Measurements from ENCODE around the gene ZC3H14. TPM values are rescaled to one million over a fixed set of nuclear protein-coding genes. Genes with fewer than 3 reads are reported as not detected.

The ZC3H14 gene
- polyA plus RNA-seq, 1 of the 3 experiments (the other 2 are of a cell fraction): 61.5 TPM

GRCh38 chr14:88614218-88614907 is 51.5 kb downstream of the ZC3H14 start (continued):
- TF ChIP-seq NFIC (IDR thresholded peaks at IDR 0.05; ENCODE audit: borderline replicate concordance): peak; percentile 65; the same call in 1 of the 2 replicates
- TF ChIP-seq TEAD4 (IDR thresholded peaks at IDR 0.05; ENCODE audit: borderline replicate concordance, insufficient read depth): peak; percentile 61; the same call in 1 of the 2 replicates
- no peak for TF ChIP-seq CHD2 (IDR thresholded peaks at IDR 0.05; ENCODE audit: low read length, partially characterized antibody)
- TF ChIP-seq NRF1 (IDR thresholded peaks at IDR 0.05; ENCODE audit: low read depth, low read length): no peak
- TF ChIP-seq EZH2phosphoT487 (IDR thresholded peaks at IDR 0.05; ENCODE audit: borderline replicate concordance, low read depth): no peak
- no peak for TF ChIP-seq SMC3 (IDR thresholded peaks at IDR 0.05; ENCODE audit: low read depth, low read length)
- TF ChIP-seq JUND (IDR thresholded peaks at IDR 0.05): peak; percentile 70
- TF ChIP-seq POLR2AphosphoS5 (IDR thresholded peaks at IDR 0.05; ENCODE audit: low read depth, low read length): no peak
- TF ChIP-seq USF2 (IDR thresholded peaks at IDR 0.05; ENCODE audit: borderline replicate concordance, low read depth, low read length): no peak
- TF ChIP-seq, protein P1, sequence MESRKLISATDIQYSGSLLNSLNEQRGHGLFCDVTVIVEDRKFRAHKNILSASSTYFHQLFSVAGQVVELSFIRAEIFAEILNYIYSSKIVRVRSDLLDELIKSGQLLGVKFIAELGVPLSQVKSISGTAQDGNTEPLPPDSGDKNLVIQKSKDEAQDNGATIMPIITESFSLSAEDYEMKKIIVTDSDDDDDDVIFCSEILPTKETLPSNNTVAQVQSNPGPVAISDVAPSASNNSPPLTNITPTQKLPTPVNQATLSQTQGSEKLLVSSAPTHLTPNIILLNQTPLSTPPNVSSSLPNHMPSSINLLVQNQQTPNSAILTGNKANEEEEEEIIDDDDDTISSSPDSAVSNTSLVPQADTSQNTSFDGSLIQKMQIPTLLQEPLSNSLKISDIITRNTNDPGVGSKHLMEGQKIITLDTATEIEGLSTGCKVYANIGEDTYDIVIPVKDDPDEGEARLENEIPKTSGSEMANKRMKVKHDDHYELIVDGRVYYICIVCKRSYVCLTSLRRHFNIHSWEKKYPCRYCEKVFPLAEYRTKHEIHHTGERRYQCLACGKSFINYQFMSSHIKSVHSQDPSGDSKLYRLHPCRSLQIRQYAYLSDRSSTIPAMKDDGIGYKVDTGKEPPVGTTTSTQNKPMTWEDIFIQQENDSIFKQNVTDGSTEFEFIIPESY (IDR thresholded peaks at IDR 0.05; ENCODE audit: borderline replicate concordance, low read depth): no peak
- no peak for TF ChIP-seq GABPA (IDR thresholded peaks at IDR 0.05; ENCODE audit: low read depth)
- TF ChIP-seq FOXJ3 (CRISPR knock-in tag; IDR thresholded peaks at IDR 0.05): no peak
- TF ChIP-seq EP300 (IDR thresholded peaks at IDR 0.05; ENCODE audit: borderline replicate concordance in 1 of 2, low read depth in 1 of 2, low read length in 1 of 2): no peak
- no peak for TF ChIP-seq FOXM1 (IDR thresholded peaks at IDR 0.05; ENCODE audit: low read depth)
- no peak for TF ChIP-seq CTCF (IDR thresholded peaks at IDR 0.05)
- TF ChIP-seq TAF1 (IDR thresholded peaks at IDR 0.05; ENCODE audit: borderline replicate concordance, low read depth, low read length): no peak
- no peak for TF ChIP-seq ELF1 (IDR thresholded peaks at IDR 0.05)
- no peak for TF ChIP-seq RFX5 (IDR thresholded peaks at IDR 0.05; ENCODE audit: low read length)
- TF ChIP-seq MXI1 (IDR thresholded peaks at IDR 0.05; ENCODE audit: low read depth, low read length): no peak
- TF ChIP-seq SIN3A (IDR thresholded peaks at IDR 0.05; ENCODE audit: borderline replicate concordance, low read depth, low read length): no peak
- no peak for TF ChIP-seq RCOR1 (IDR thresholded peaks at IDR 0.05; ENCODE audit: low read length)

Data from SK-N-SH (cell line).